ENCODE data around the gene COL18A1.

COL18A1 gene

DNA sequence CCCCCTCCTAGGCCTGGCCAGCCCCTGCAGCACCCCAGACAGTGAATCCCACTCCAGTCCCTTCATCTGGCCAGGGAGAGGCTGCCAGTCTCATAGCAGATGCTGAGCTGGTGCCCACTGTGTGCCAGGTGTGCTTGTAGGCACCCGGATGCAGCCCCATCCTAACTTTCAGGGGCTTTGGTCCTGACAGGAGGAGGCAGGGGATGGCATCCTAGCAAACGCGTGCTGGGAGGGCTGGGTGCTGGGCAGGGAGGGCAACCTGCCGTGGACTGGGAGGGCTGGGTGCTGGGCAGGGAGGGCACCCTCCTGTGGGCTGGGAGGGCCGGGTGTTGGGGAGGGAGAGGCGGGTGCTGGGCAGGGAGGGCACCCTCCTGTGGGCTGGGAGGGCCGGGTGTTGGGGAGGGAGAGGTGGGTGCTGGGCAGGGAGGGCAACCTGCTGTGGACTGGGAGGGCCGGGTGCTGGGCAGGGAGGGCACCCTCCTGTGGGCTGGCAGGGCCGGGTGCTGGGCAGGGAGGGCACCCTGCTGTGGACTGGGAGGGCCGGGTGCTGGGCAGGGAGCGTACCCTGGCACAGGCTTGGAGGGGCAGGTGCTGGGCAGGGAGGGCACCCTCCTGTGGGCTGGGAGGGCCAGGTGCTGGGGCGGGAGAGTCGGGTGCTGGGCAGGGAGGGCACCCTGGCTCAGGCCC lies 102.0 kb downstream of the COL18A1 start:
- no peaks in the 10 kb centered on the region for H3K79me2 ChIP-seq (ENCODE audit: insufficient read depth, low read length)
- no peaks in the 10 kb centered on the region for H3K9me2 ChIP-seq (replicated peaks; ENCODE audit: low read depth, low read length)
- no peaks in the 10 kb centered on the region for H3K27me3 ChIP-seq (ENCODE audit: insufficient read depth, low read length, poor library complexity, severe bottlenecking)
- no peaks in the 10 kb centered on the region for H3F3A ChIP-seq (ENCODE audit: low read depth)
- H4K20me1 ChIP-seq (ENCODE audit: insufficient read depth, low read length, poor library complexity, severe bottlenecking): no peaks in the 10 kb centered on the region
- H3K4me1 ChIP-seq (ENCODE audit: insufficient read depth, low read length, poor library complexity, severe bottlenecking): no peaks in the 10 kb centered on the region
- no peaks in the 10 kb centered on the region for H3K9me3 ChIP-seq (ENCODE audit: insufficient read depth, low read depth, low read length)
- no peak for TF ChIP-seq EZH2phosphoT487 (IDR thresholded peaks at IDR 0.05; ENCODE audit: borderline replicate concordance)
- TF ChIP-seq, protein P1, sequence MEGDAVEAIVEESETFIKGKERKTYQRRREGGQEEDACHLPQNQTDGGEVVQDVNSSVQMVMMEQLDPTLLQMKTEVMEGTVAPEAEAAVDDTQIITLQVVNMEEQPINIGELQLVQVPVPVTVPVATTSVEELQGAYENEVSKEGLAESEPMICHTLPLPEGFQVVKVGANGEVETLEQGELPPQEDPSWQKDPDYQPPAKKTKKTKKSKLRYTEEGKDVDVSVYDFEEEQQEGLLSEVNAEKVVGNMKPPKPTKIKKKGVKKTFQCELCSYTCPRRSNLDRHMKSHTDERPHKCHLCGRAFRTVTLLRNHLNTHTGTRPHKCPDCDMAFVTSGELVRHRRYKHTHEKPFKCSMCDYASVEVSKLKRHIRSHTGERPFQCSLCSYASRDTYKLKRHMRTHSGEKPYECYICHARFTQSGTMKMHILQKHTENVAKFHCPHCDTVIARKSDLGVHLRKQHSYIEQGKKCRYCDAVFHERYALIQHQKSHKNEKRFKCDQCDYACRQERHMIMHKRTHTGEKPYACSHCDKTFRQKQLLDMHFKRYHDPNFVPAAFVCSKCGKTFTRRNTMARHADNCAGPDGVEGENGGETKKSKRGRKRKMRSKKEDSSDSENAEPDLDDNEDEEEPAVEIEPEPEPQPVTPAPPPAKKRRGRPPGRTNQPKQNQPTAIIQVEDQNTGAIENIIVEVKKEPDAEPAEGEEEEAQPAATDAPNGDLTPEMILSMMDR (conservative IDR thresholded peaks at IDR 0.05; ENCODE audit: low read length): no peak
- no peak overlapping the region for H3K4me2 ChIP-seq (ENCODE audit: low read depth, low read length, poor library complexity, severe bottlenecking)
- H3K4me3 ChIP-seq (ENCODE audit: low read length, poor library complexity, severe bottlenecking): no peak overlapping the region
- H2AFZ ChIP-seq (ENCODE audit: low read length): no peak overlapping the region
- no peak overlapping the region for H3K9ac ChIP-seq (ENCODE audit: low read depth, low read length, poor library complexity, severe bottlenecking)
- H3K36me3 ChIP-seq (ENCODE audit: insufficient read depth, low read length): no peaks in the 10 kb centered on the region

DNA sequence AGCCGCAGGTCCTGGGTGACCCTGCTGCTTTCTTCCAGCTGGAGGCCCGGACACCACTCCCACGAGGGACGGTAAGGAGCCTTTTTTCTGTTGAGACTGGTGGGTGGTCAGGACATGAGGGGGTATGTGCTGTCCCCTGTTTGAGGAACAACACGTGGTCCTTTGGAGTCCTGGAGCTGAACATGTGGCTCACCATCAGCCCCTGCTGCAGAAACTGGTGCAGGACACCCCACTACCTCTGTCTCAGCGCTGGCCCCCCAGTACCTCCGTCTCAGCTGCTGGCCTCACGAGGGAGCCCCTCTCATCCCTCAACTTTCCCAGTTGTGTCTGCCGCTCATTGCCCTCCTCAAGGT lies 102.5 kb downstream of the COL18A1 start:
- H3K4me3 ChIP-seq (ENCODE audit: low read length, poor library complexity, severe bottlenecking): no peak overlapping the region
- no peaks in the 10 kb centered on the region for H4K20me1 ChIP-seq (ENCODE audit: insufficient read depth, low read length, poor library complexity, severe bottlenecking)
- no peaks in the 10 kb centered on the region for H3K9me3 ChIP-seq (ENCODE audit: insufficient read depth, low read depth, low read length)
- no peaks in the 10 kb centered on the region for H3K27me3 ChIP-seq (ENCODE audit: insufficient read depth, low read length, poor library complexity, severe bottlenecking)
- H3K79me2 ChIP-seq (ENCODE audit: insufficient read depth, low read length): no peaks in the 10 kb centered on the region
- H3K36me3 ChIP-seq (ENCODE audit: insufficient read depth, low read length): no peaks in the 10 kb centered on the region
- TF ChIP-seq, protein P1 (conservative IDR thresholded peaks at IDR 0.05; ENCODE audit: low read length): no peak
- no peak for TF ChIP-seq EZH2phosphoT487 (IDR thresholded peaks at IDR 0.05; ENCODE audit: borderline replicate concordance)
- no peak overlapping the region for H3K4me2 ChIP-seq (ENCODE audit: low read depth, low read length, poor library complexity, severe bottlenecking)
- no peaks in the 10 kb centered on the region for H3F3A ChIP-seq (ENCODE audit: low read depth)
- H2AFZ ChIP-seq (ENCODE audit: low read length): no peak overlapping the region
- H3K9me2 ChIP-seq (replicated peaks; ENCODE audit: low read depth, low read length): no peaks in the 10 kb centered on the region
- no peak overlapping the region for H3K9ac ChIP-seq (ENCODE audit: low read depth, low read length, poor library complexity, severe bottlenecking)
- no peaks in the 10 kb centered on the region for H3K4me1 ChIP-seq (ENCODE audit: insufficient read depth, low read length, poor library complexity, severe bottlenecking)

DNA sequence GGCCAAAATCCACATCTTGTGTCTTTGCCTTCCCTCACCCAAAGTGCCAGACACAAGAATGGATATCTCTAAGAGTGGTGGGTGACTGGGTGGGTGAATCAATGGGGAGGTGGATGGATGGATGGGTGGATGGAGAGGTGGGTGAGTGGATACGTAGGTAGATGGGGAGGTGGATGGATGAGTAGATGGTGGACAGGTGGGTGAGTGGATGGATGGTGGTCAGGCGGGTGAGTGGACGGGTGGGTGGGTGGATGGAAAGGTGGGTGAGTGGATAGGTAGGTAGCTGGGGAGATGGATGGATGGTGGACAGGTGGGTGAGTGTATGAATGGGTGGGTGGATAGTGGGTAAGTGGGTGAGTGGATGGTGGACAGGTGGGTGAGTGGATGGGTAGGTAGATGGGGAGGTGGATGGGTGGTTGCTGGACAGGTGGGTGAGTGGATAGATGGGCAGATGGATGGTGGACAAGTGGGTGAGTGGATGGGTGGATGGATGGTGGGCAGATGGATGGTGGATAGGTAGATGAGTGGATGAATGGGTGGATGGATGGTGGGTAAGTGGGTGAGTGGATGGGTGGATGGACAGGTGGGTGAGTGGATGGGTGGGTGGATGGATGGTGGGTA lies 103.0 kb downstream of the COL18A1 start:
- Histone ChIP-seq H2AFZ (ENCODE audit: low read length) (no peak overlapping the region), H3K79me2 (ENCODE audit: insufficient read depth, low read length) (no peaks in the 10 kb centered on the region), H3K27me3 (ENCODE audit: insufficient read depth, low read length, poor library complexity, severe bottlenecking) (no peaks in the 10 kb centered on the region), H3K4me1 (ENCODE audit: insufficient read depth, low read length, poor library complexity, severe bottlenecking) (no peaks in the 10 kb centered on the region), H3K36me3 (ENCODE audit: insufficient read depth, low read length) (no peaks in the 10 kb centered on the region; the same call in 1 of the 2 replicates), H3K4me3 (ENCODE audit: low read length, poor library complexity, severe bottlenecking) (no peak overlapping the region), H3K9me2 (replicated peaks; ENCODE audit: low read depth, low read length) (no peaks in the 10 kb centered on the region), H3K9ac (ENCODE audit: low read depth, low read length, poor library complexity, severe bottlenecking) (no peak overlapping the region), H3K9me3 (ENCODE audit: insufficient read depth, low read depth, low read length) (no peaks in the 10 kb centered on the region), H4K20me1 (ENCODE audit: insufficient read depth, low read length, poor library complexity, severe bottlenecking) (no peaks in the 10 kb centered on the region), H3F3A (ENCODE audit: low read depth) (no peaks in the 10 kb centered on the region), H3K4me2 (ENCODE audit: low read depth, low read length, poor library complexity, severe bottlenecking) (no peak overlapping the region)
- no peak for TF ChIP-seq EZH2phosphoT487 (IDR thresholded peaks at IDR 0.05; ENCODE audit: borderline replicate concordance)
- TF ChIP-seq, protein P1 (conservative IDR thresholded peaks at IDR 0.05; ENCODE audit: low read length): no peak

All from Loucy (cell line).